SK-N-SH (cell line): Measurements from ENCODE around the gene MYLK.

ENCODE experiments used
- CHD2 ChIP-seq: fragments of 150-350 bp; IDR thresholded peaks from 2 replicates; pipeline ENCODE4 v1.6.1; 2018; ENCODE audit warnings: low read length; ENCODE audit not compliant: partially characterized antibody
- CTCF ChIP-seq: fragments of 200-600 bp; sonication (generic); IDR thresholded peaks from 2 replicates; pipeline ENCODE4 v1.6.1; 2017; ENCODE audit warnings: antibody characterized with exemption, mild to moderate bottlenecking, moderate library complexity
- EP300 ChIP-seq, 2 experiments: IDR thresholded peaks; 2 replicates each; pipeline versions ENCODE4 v1.4.0 to v1.6.1; 2012; ENCODE audit warnings: borderline replicate concordance in 1 of 2, low read depth in 1 of 2, low read length in 1 of 2
- FOXM1 ChIP-seq: IDR thresholded peaks from 2 replicates; pipeline ENCODE4 v1.4.0; 2012; ENCODE audit warnings: low read depth, mild to moderate bottlenecking
- GATA2 ChIP-seq: sonication (generic); formaldehyde crosslinking; IDR thresholded peaks from 2 replicates; pipeline ENCODE4 v1.5.0; 2020; ENCODE audit warnings: mild to moderate bottlenecking, missing genetic modification reagents
- POLR2AphosphoS5 ChIP-seq: IDR thresholded peaks from 2 replicates; pipeline ENCODE4 v1.6.1; 2012; ENCODE audit warnings: low read depth, low read length
- RCOR1 ChIP-seq: fragments of 150-350 bp; IDR thresholded peaks from 2 replicates; pipeline ENCODE4 v1.6.1; 2017; ENCODE audit warnings: antibody characterized with exemption, low read length
- REST ChIP-seq: IDR thresholded peaks from 2 replicates; pipeline ENCODE4 v1.6.1; 2012; ENCODE audit warnings: mild to moderate bottlenecking, low read depth, low read length, moderate library complexity
- TAF1 ChIP-seq: IDR thresholded peaks from 2 replicates; pipeline ENCODE4 v1.6.1; 2012; ENCODE audit warnings: low read depth, mild to moderate bottlenecking, low read length, moderate library complexity, borderline replicate concordance
- TEAD4 ChIP-seq: IDR thresholded peaks from 2 replicates; pipeline ENCODE4 v1.4.0; 2012; ENCODE audit warnings: mild to moderate bottlenecking, borderline replicate concordance; ENCODE audit not compliant: insufficient read depth
- USF2 ChIP-seq: fragments of 150-350 bp; IDR thresholded peaks from 2 replicates; pipeline ENCODE4 v1.6.1; 2017; ENCODE audit warnings: antibody characterized with exemption, low read length, low read depth, borderline replicate concordance

GRCh38 chr3:123930445-123930844 is 46.3 kb upstream of the MYLK start:
- no peak for TF ChIP-seq POLR2AphosphoS5
- no peak for TF ChIP-seq CHD2
- TF ChIP-seq TEAD4 = no peak
- TF ChIP-seq REST = no peak
- TF ChIP-seq RCOR1 = no peak
- TF ChIP-seq USF2 = no peak
- TF ChIP-seq EP300 (IDR thresholded peaks at IDR 0.05; ENCODE audit: borderline replicate concordance in 1 of 2, low read depth in 1 of 2, low read length in 1 of 2) = no peak
- TF ChIP-seq CTCF = no peak
- TF ChIP-seq FOXM1 = no peak
- no peak for TF ChIP-seq TAF1
- no peak for TF ChIP-seq GATA2
